ENCODE data around the gene KIF4B.

The KIF4B gene

DNA sequence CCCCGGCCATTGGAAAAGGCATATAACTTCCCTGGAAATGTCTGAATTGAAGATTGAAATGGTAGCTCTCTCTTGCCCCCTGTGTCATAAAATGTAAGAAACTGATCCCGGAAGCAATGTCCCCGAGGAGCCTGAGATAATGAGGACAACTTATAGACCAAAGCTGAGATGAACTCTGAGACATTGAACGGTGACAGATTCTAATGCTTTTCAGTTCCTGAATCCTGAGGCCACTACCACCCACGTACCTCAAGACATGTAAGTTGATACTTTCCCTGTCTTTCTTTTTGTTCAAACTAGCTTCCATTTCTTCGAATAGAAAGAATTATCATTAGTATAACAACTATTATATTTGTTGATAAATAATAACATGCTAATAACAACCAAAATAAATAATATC, 51.0 kb downstream of the KIF4B start:
- DNase-seq = no peak

DNA sequence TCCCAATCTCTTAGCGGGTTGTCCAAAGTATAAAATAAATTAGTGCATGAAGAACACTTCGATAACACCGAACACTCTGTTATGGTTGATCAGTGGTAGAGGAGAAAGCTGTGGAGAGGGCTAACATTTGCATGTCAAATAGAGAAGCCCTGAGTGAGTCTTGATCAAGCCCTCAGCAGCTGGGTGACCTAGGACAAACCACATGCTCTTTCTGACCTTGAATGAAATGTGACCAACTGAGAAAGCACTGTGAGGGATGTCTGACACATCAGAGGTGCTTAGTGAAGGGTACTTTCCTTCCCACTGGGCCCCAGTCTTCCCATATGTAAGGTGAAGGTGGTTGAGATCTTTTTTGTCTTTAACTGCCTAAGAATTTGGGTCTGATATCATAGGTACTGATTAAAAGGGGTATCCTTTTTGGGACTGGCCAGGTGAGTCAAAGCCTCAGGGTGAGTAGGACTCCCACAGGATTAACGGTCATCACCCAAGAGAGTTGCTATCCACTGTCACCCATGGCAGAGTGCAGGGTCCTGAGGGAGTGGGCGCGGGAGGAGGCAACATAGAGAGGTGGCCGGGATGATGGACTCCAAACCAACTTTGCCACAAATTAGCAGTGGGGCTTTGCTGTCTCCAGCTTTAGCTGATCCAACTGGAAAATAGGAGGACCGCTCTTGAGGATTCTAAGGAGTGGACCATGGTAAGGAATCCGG, 53.5 kb downstream of the KIF4B start:
- no peak for DNase-seq

Measured in SW 1271 (cell line).